GOT3 (cell line): ENCODE results near the gene PELI3.
"Not testable (repeated sequence)": the region's sequence is repeated elsewhere in the genome, so short reads cannot be mapped to it uniquely, and the experiment has no call there.

Experiments
- DNase-seq: peaks from one replicate; lab custom pipeline; 2025; ENCODE audit warnings: mixed read lengths; lab: John Stamatoyannopoulos, UW

The PELI3 gene, protein sequence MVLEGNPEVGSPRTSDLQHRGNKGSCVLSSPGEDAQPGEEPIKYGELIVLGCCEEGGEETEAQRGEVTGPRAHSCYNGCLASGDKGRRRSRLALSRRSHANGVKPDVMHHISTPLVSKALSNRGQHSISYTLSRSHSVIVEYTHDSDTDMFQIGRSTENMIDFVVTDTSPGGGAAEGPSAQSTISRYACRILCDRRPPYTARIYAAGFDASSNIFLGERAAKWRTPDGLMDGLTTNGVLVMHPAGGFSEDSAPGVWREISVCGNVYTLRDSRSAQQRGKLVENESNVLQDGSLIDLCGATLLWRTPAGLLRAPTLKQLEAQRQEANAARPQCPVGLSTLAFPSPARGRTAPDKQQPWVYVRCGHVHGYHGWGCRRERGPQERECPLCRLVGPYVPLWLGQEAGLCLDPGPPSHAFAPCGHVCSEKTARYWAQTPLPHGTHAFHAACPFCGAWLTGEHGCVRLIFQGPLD

DNA sequence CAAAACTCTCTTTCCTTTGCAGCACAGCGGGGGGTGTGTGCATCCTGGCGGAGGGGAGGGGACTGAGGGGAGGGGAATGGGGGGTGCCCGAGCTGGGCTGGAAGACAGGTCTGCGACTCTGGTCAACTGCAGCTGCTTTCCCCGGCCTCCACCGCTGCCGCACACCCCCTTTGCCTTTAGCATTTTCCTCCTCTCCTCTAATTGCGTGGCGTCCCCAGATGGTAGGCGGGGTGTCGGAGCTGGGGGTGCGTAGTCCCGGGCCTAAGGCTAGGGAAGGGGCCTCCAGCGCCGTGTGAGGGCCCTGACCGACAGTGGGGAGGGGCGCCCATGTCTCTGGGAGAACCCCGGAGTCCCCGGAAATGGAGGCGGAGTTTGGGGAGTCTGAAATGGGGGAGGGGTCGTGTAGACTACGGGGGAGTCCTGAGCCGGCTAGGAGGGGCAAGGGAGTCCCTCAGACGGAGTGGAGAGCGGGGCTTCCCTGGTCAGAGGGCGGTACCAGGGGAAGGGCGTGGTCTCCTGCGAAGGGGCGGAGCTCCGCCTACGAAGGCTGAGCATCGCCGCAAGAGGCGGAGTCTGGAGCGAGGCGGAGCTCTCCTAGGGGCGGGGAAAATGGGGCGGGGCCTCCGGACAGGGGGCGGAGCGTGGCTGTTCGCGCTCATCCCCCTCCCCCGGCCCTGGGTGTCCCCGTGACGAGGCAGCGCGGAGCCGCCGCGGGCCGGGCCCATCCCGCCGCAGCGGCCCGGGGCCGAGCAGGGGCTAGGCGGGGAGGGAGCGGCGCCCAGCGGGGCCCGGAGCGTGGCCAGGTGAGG lies at the start of gene PELI3:
Gene PELI3 (plus strand): TSS at position 681 of the 809 bp plus-strand sequence. CDS start 1,224 bp downstream, outside the sequence.
- peak; percentile 71 for DNase-seq

DNA sequence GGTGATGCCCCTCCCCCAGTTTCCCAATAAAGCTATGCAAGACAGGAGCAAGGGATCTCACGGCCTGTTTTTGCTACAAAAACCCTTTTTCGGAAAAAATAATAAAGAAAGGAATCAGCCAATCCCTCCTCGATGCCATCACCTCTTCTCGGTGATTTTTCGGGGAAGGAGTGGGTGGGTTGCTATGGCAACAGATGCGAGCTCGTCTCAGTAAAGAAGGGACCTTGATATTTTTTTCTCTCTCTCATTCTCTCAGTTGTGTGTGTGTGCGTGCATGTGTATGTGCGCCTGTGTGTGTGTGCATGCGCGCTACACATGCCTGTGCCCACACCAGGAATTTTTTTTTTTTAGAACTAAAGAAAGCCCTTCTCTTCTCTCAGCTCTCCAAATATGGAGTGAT lies 49.7 kb upstream of the PELI3 start:
- DNase-seq = no peak

DNA sequence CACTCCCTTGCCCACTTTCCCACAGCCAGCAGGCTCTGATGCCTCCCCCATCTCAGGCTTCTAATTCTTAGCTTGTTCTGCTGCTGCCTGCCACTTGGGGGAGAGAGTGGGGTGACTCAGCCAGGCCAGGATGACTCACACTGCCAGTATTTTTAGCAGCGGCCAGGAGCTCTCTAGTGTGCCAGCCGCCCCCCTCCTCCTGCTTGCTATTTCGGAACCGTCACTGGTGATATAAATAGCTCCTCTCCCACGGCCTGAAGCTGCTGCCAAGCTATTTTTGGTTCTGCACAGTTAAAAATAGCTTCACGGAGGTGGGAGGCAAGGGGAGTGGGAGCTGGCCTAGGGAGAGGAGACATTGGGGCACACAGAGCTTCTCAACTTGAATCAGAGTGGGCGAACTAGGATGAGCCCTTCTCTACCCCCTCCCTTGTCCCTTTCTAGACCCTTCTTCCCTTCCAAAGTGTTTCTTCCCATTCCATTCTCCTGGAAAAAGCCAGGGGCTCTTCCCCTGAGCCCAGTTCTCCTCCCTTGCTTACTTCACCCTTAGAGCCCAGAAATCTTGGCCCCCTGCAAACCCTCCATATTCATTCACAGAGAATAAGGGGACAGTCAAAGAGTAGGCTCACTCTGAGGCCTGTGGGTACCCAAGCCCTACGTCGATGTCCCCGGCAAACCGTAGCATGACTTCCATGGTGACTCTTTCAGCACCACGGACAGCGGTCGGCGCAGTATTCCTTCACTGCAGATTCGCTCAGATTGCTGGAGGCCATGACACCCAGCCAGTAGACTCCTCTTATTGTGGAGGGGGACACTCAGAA lies 48.3 kb upstream of the PELI3 start:
- peak; percentile 72 for DNase-seq

DNA sequence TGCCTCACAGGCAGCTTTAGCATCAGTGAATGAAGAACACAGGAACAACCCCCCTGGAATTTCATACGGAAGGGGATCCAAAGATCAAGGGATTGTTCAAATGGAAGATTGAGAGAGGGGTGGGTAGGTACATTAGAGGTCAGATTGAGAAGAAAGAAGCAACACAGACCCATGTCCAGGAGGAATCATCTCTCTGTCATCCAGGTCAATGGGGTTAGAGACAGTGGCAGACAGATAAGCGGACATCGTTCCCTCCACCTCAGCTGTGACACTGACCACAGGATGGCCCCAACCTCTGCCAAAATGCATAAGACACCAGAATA lies 47.8 kb upstream of the PELI3 start:
- no peak for DNase-seq

DNA sequence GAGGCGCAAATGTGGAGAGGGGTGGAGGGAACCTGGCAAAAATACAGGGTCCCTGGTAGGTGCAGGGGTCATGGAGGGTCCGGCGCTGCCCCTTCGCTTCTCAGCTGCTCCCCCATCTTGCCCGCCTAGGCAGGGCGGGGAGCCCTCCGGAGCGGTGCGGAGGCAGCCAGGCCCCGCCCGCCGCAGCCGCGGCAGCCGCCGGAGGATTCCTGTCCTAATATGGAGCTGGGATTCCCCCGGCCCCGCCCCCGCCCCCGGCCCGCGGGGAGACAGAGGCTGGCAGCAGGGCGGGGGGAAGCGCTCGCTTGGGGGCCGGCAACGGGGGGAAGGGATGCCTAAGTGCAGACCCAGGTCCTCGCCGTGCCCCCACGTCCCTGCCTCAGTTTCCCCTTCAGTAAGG lies 46.9 kb upstream of the PELI3 start:
- no peak for DNase-seq

DNA sequence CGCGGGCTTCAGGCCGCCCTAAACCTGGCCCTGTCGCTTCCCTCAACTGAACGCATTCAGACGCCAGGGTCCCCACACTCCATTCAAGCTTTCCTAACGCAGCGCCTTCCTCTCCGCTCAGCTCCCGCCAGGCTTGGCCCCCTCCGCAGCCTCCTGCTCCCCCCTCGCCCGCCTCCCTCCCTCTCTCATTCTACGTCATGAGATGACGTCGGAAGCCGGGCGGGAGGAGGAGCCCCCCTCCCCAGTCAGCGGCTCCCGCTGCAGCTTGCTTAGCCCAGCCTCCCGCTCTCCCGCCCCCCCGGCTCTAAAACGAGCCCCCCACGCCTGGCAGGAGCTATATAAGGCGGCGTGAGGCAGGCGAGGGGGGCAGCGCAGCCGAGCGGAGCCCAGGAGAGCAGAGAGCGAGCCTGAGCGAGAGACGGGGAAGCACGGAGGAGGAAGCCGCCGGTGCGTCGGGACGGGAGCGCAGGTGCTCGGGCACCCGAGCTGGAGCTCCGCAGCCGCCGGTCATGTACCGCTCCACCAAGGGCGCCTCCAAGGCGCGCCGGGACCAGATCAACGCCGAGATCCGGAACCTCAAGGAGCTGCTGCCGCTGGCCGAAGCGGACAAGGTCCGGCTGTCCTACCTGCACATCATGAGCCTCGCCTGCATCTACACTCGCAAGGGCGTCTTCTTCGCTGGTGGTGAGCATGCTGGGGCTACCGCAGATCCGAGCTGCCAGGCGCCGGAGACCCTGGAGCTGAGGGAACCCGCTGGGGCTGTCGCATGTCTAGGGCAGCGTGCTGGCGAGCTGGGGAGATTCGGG lies 45.8 kb upstream of the PELI3 start, which contains the start of gene NPAS4:
Gene NPAS4 (plus strand): TSS at position 365 of the 806 bp plus-strand sequence. CDS start 145 bp downstream, at position 510.
- no peak for DNase-seq

DNA sequence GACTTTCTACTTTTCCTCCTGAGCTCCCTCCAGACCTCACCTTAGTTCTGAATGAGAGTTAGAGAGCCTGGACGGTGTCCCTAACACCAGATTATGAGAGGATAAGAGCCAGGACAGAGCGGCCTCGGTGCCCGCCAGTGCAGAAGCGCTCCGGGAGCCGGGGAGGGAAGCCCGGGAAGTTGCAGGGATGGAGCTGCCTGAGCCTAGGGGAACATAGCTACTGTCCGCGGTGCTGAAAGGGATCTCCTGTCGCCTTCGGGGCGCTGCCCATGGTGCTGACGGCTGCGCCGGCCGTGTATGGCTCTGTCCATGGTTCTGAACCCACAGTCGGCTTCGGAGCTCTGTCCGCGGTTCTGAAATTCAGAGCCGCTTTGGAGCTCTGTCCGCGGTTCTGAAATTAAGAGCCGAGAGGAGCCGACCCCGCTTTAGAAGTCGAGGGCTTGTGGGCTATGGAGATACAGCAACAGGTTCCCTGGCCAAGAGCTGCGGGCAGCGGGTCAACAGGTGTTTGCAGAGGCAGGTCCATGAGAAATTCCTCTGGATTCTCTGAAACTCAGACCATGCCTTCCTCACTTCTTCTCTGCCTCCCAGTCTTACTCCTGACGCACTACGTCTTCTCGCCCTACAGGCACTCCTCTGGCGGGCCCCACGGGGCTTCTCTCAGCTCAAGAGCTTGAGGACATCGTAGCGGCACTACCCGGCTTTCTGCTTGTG lies 45.1 kb upstream of the PELI3 start:
- DNase-seq = peak; percentile 76

DNA sequence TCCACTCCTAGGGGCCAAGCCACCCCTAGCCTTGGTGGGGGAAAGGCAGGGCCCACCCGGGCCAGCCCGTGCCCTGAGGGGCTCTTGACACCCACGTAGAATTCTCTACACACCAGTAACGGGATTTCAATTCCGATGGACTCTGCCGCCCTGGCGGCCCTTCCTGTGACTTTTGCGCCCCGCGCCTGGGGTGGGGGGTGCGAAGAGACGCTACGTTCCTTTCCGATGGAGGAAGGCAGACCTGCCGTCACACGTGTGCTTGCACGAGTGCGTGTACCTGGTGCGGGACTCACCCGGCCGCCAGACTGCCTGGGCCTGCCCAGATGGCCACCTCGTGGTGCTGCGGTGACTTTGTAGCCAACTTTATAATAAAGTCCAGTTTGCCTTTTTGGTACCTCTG lies 40.4 kb upstream of the PELI3 start:
- DNase-seq = no peak

DNA sequence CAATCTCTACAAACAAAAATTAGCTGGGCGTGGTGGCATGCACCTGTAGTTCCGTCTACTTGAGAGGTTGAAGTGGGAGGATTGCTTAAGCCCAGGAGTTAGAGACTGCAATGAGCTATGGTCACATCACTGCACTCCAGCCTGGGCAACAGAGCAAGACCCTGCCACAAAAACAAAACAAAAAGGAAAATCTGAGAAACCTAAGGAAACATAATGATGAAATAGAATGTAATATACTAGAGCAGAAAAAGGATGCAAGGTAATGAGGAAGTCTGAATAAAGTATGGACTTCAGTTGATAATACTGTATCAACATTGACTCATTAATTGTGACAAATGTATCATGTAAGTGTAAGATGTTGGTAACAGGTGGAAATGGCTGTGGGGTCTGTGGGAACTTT lies 37.8 kb upstream of the PELI3 start:
- DNase-seq = no peak

DNA sequence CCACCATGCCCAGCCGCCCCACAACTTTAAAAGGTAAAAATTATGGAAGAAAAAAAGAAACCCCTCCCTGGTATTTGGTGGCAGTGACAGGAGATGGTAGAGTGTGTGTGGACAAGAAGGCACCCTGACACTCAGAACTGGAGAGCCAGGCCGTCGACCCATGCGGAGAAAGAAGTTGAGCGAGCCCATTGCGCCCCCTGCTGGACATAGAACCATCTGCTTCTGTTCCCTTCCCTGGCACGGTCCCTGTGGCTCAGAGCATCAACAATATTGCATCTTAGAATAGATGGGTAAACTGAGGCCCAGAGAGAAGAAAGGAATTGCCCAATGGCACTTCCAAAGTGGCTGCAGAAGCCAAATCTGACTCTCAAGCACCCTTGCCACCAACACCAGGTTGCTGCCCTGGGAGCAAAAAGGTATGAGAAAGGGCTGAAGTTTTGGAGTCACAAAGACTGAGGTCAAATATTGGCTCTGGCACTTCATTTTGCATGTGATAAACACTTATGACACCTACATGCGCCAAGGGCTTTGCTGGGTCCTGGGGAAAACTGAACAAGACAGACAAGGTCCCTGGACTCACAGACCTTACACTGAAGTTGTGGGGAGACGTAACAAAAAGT lies 36.6 kb upstream of the PELI3 start:
- no peak for DNase-seq

DNA sequence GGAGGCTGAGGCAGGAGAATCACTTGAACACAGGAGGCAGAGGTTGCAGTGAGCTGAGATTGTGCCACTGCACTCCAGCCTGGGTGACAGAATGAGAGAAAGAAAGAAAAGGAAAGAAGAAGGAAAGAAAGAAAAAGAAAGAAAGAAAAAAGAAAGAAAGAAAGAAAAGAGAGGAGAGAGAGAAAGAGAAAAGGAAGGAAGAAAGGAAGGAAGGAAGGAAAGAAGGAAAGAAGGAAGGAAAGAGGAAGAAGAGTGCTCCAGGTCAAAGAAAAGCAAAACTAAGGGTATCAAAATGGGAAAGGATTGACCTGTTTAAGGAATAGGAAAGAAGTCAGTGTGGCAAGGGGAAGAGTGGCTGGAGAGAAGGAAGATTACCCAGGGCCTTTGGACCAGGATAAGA lies 35.4 kb upstream of the PELI3 start:
- DNase-seq = not testable (repeated sequence)

DNA sequence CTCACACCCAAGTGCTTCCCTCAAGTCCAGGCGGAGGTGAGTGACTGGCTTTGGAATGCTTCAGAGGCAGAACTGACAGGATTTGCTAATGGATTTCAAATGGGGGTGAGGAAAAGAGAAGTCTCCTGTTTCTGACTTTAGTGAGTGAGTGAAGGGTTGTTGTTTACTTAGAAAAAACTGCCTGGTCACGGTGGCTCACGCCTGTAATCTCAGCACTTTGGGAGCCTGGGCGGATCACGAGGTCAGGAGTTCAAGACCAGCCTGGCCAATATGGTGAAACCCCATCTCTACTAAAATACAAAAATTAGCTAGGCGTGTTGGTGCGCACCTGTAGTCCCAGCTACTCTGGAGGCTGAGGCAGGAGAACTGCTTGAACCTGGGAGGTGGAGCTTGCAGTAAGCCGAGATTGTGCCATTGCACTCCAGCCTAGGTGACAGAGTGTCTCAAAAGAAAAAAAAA lies 34.8 kb upstream of the PELI3 start:
- DNase-seq = not testable (repeated sequence)

DNA sequence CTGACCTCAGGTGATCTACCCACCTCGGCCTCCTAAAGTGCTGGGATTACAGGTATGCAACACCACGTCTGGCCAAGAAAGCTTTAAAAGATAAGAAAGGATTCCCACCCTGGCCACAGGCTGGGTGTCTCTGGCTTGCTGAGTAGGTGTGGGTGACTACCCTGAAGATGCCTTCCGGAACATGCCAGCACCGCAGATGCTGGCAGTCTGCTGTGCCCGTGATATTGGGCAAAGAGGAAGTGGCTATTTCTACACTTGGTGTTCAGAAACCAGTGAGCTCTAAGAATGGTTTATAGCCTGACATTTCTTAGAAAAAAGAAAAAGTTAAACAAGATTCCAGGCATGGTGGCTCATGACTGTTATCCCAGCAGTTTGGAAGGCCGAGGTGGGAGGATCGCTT lies 34.1 kb upstream of the PELI3 start:
- DNase-seq = no peak

DNA sequence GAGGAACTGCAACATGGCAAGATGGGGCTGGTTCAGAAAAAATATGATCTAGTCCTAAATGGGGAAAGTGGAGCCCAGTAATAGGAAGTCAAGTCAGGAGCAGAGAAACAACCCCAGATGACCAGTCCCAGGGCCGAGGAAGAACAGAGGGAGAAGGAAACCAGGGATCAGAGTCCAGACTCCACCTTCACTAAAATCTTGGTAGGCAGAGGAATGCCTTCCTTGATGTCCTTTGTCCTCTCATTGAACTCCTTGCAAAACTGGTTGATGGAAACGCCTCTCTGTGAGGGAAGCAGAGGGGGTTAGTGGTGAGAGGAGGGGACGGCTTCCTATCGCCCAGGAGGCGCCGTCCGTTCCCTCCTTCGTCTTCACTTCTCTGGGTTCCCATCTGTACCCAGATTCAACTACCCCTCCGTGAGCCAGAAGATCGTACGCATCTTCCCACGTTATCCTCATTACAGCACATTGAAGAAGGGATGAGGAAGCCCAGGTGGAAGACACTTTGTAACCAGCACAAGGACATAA lies 28.7 kb upstream of the PELI3 start:
- DNase-seq = no peak

DNA sequence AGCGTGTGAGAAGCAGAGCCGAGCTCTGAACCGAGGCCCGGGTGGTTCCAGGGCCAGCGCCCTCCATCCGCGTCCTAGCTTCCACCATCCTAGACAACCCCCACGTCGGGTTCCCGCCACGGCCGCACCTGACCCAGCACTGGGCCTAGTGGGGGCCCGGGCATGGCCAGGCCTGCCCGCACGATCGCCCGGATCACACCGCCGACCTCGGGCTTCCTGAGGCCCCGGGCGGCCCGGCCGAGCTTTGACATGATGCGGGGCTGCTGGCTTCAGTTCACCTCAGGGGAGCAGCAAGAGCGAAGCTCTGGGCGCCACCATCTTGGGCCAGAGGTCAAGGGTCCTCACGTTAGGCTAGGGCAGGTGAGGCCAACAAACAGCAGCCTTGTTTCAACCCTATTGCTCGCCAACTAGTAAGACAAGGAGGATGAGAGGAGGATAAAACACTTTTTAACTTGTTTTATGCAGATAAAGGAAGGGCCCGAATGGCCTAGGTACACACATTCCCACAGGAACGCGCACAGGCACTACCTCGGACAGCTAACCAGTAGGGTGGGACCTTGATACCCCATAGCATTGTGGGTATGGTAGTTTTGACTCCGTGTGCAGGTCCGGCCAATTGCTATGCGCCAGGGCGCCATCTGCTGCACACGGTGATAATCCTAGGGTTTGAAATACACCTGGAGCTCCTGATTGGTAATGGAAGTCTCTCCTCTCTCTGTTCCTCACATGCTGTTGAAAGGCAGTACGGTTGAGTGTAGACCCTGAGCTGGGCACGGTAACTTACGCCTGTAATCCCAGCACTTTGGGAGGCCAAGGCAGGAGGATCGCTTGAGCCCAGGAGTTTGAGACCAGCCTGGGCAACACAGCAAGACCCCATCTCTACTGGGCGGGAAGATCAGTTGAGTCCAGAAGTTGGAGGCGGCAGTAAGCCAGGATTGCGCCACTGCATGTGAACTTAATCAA lies 27.9 kb upstream of the PELI3 start, which contains the start of gene MRPL11:
Gene MRPL11 (minus strand): TSS at position 345 of the 963 bp plus-strand sequence. CDS start 94 bp downstream, at position 251.
- DNase-seq = peak; percentile 57

DNA sequence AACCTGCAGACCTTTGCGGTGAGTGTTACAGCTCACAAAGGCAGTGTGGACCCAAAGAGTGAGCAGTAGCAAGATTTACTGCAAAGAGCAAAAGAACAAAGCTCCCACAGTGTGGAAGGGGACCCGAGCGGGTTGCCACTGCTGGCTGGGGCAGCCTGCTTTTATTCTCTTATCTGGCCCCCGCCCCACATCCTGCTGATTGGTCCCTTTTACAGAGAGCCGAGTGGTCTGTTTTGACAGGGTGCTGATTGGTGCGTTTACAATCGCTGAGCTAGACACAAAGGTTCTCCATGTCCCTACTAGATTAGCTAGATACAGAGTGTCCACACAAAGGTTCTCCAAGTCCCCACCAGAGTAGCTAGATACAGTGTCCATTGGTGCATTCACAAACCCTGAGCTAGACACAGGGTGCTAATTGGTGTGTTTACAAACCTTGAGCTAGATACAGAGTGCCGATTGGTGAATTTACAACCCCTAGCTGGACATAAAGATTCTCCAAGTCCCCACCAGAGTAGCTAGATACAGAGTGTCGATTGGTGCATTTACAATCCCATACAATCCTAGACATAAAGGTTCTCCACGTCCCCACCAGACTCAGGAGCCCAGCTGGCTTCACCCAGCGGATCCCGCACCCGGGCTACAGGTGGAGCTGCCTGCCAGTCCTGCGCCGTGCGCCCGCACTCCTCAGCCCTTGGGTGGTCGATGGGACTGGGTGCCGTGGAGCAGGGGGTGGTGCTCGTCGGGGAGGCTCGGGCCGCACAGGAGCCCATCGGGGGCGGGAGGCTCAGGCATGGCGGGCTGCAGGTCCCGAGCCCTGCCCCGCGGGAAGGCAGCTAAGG lies 26.4 kb upstream of the PELI3 start:
- not testable (repeated sequence) for DNase-seq

DNA sequence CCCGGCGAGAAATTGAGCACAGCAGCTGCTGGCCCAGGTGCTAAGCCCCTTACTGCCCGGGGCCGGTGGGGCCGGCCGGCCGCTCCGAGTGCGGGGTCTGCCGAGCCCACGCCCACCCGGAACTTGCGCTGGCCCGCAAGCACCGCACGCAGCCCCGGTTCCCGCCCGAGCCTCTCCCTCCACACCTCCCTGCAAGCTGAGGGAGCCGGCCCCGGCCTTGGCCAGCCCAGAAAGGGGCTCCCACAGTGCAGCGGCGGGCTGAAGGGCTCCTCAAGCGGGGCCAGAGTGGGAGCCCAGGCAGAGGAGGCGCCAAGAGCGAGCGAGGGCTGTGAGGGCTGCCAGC lies 25.8 kb upstream of the PELI3 start:
- not testable (repeated sequence) for DNase-seq

DNA sequence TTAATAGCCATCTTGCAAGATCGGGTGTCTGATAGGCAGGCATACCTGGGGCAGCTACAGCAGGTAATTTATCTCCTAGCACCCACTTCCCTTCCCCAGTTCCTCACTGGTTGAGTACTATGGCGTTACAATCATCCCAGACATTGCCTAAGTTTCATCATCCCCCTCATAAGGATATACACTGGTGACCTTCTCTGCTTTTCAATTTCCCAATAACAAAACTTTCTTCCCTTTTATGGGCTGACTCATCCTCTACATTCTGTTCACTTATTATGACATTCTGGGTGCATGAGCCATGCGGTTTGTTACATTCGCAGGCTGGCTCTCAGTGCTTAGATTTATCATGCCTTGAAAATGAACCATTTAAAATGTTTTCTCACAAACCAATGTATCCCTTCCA lies 23.1 kb upstream of the PELI3 start:
- DNase-seq = no peak
